HUES64 (cell line): ENCODE measurements around the gene PRRC2A.

ENCODE experiments used
- H3K27ac ChIP-seq: 2 replicates; pipeline ENCODE4 v1.7.0; 2013; ENCODE audit warnings: low read depth, low read length, inconsistent platforms
- H3K27me3 ChIP-seq: 2 replicates; pipeline ENCODE4 v1.6.1; 2013; ENCODE audit warnings: mild to moderate bottlenecking, low read length; ENCODE audit not compliant: insufficient read depth
- H3K36me3 ChIP-seq: 2 replicates; pipeline ENCODE4 v1.6.1; 2013; ENCODE audit warnings: mild to moderate bottlenecking, low read length; ENCODE audit not compliant: insufficient read depth
- H3K4me1 ChIP-seq: 2 replicates; pipeline ENCODE4 v1.6.1; 2013; ENCODE audit warnings: mild to moderate bottlenecking, low read length, moderate library complexity; ENCODE audit not compliant: insufficient read depth
- H3K4me3 ChIP-seq: 2 replicates; pipeline ENCODE4 v1.5.1; 2013; ENCODE audit warnings: mild to moderate bottlenecking, low read length, moderate library complexity
- H3K9ac ChIP-seq: 2 replicates; pipeline ENCODE4 v1.6.1; 2013; ENCODE audit warnings: mild to moderate bottlenecking, low read depth, low read length
- H3K9me3 ChIP-seq: 2 replicates; pipeline ENCODE4 v1.6.1; 2013; ENCODE audit warnings: low read depth, low read length; ENCODE audit not compliant: insufficient read depth
- WGBS: fragments of 150-250, 120-280 bp; methylation state at CpG from one replicate; pipeline ENCODE4 v1.1.7; 2013; ENCODE audit warnings: missing lambda C conversion rate; 5-methylcytosine and 5-hydroxymethylcytosine counted together

PRRC2A gene

DNA sequence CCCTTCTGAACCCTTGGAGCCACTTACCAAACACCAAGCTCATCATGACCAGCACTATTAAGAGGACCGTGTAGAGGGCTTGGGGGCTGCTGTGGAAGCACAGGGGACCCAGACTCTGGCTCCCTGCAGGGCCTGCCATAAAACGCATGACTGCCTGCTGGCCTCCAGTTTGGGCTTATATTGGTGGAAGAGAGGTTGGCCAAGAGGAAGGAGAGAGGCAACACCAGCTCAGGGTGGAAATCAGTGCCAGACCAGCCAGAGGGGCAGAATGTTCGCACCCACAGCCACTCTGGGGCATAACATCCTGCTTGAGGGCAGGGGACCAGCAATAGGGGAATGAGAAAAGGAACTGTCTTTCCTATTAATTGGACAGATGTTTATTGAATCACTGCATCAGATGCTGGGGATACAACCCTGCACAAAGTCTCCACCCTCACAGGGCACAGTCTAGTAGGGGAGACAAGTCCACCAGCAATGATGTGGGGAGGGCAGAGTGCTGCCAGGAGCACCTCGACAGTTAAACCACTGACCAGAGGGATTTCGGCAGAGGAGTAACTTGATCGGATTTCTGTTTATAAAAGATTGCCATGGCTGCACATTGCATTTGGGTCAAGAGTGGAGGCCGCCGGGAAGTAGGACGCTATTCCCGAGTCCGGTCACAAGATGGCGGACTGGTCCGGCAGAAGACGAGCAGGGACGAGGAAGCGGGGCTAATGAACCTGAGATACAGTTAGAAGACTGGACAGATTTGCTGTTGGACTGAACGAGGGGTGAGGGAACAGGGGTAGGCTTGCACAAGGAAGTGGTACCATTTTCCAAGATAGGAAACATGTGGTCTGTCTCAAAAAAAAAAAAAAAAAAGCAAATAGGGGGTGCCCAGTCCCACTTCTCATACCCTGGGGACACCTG lies 60.0 kb downstream of the PRRC2A start, which contains the start of gene LY6G5C:
Gene LY6G5C, minus strand, starts transcription at position 842 of the 909 bp plus-strand sequence. Its CDS starts 694 bp downstream, at position 148.
- H3K9ac ChIP-seq: peak within 1 kb of the TSS; percentile 31; the same call in 1 of the 2 replicates

DNA sequence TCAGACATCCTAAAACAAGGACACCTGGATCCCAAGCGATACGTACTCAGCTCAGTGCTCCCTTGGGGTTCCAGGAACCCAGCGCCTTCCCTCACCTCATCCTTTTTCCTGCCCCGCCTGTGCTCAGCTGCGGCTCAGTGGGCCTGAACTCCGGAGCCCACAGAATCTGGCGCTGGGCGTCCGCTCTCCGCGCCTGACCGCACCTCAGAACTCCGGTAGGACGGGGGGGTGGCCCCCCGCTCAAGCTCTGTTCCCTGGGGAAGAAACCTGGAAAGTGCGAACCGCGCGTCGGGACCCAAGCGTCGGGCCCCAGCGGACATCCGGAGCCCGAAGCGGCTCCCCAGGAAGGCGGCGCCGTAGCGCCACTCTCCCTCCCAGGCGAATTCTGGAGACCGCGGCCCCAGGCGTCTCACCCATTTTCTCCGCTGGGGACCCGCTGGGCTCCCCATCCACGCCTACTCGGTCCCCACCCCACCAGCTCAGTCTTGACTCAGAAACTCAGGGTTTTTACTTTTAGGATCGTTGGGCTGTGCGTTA lies 60.7 kb downstream of the PRRC2A start:
- Histone ChIP-seq H3K9me3 (no peaks in the 10 kb centered on the region), H3K36me3 (peaks cover 2% of the 10 kb centered on the region), H3K27me3 (peaks cover 20% of the 10 kb centered on the region), H3K4me1 (no peaks in the 10 kb centered on the region), H3K27ac (no peak overlapping the region), H3K9ac (peak overlapping the region; percentile 31; the same call in 1 of the 2 replicates), H3K4me3 (peak overlapping the region; percentile 60)
- WGBS: 1% methylated on average over 40 of the region's 40 CpGs

More for the DNA sequence above, 60.0 kb downstream of the PRRC2A start, which contains the start of gene LY6G5C:
- Histone ChIP-seq H3K4me3 (peak within 1 kb of the TSS; percentile 60), H3K27me3 (peaks cover 20% of the 10 kb centered on the region), H3K4me1 (no peaks in the 10 kb centered on the region), H3K27ac (no peak within 1 kb of the TSS), H3K9me3 (no peaks in the 10 kb centered on the region), H3K36me3 (no peaks in the 10 kb centered on the region)
- 18% methylated on average over 17 of the region's 17 CpGs for WGBS

DNA sequence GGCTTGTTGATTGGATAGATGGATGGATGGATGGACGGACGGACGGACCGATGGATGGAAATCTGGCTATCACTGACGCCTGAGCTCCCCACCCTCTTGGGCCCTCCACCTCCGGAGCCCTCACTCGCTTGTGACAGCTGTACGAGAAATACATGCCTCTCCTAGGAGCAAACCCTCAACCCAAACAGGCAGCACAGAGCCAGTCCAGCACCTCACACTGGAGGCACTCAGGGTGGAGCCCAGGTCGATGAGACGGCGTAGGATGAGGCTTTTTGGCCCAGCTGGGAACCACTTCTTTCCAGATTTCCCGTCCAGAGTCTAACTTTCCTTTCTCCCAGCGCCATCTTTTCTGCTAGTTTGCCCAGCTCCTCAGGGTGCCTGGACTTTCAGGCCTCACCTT lies 63.1 kb downstream of the PRRC2A start:
- 67% methylated on average over 13 of the region's 13 CpGs for WGBS
- Histone ChIP-seq H3K4me1 (no peaks in the 10 kb centered on the region), H3K9me3 (no peaks in the 10 kb centered on the region), H3K9ac (no peak overlapping the region), H3K4me3 (peak overlapping the region; percentile 65), H3K36me3 (peaks cover 26% of the 10 kb centered on the region), H3K27ac (no peak overlapping the region), H3K27me3 (peaks cover 20% of the 10 kb centered on the region)

- H3K4me1 ChIP-seq: no peaks in the 10 kb centered on the region
- WGBS: 89% methylated on average over 5 of the region's 5 CpGs
- no peak overlapping the region for H3K9ac ChIP-seq
- no peaks in the 10 kb centered on the region for H3K9me3 ChIP-seq
- peaks cover 13% of the 10 kb centered on the region for H3K27me3 ChIP-seq
- H3K27ac ChIP-seq: no peak overlapping the region
- no peak overlapping the region for H3K4me3 ChIP-seq
- peaks cover 50% of the 10 kb centered on the region for H3K36me3 ChIP-seq
These were observed 66.0 kb downstream of the PRRC2A start for GRCh38 chr6:31686483-31686882.

- no peak overlapping the region for H3K27ac ChIP-seq
- H3K9ac ChIP-seq: no peak overlapping the region
- no peaks in the 10 kb centered on the region for H3K9me3 ChIP-seq
- H3K4me1 ChIP-seq: no peaks in the 10 kb centered on the region
- peaks cover 5% of the 10 kb centered on the region for H3K27me3 ChIP-seq
- WGBS: 87% methylated on average over 8 of the region's 8 CpGs
- peaks cover 57% of the 10 kb centered on the region for H3K36me3 ChIP-seq
- no peak overlapping the region for H3K4me3 ChIP-seq
These were observed 66.8 kb downstream of the PRRC2A start for GRCh38 chr6:31687321-31687720.
